Stimulated activated CD8-positive, alpha-beta memory T cell treated with anti-CD3 and anti-CD28 coated beads, Interleukin-4, amount 100 ng/mL, for 4 hours (primary cell): ENCODE data around the gene GCG.
A peak's percentile ranks its signal among the peaks of the same experiment; 100 is the strongest.

Experiments used
- DNase-seq, 2 donors: peaks; one replicate each; pipeline ENCODE4 v3.0.0-alpha.2; 2020; ENCODE audit warnings: low read depth in 2 of 2, low spot score in 1 of 2

GCG gene

DNA sequence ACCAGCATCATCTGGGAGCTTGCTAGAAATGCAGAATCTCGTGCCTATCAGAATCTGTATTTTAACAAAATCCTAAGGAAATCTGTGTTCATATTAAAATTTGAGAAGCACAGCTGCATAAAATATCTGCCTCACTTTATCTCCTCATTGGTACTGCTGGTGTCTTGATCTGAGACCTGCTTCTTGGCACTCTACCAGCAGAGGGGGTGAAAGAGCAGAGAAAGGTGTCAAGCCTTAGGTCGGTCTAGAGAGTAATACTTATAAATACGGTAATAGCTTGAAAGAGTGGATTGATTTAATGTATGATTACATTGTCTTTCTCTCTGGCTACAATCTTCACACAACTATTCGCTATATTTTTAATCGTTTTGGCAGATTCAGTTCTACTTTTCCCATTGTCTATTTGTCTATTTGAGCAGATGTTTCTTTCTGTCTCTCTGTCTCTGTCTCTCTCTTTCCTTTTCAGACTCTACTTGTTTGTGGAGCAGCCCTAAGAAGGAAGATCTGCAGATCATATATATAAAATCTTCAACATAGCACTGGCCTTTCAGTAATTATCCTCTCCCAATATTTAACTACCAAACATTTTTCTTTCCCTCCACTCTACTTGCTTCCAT lies 1.7 kb upstream of the GCG start:
- peak in 1 of 2 donors; percentile 13 for DNase-seq

- DNase-seq = no peak
Observed at GRCh38 chr2:162149940-162150339, 2.1 kb downstream of the GCG start.

DNA sequence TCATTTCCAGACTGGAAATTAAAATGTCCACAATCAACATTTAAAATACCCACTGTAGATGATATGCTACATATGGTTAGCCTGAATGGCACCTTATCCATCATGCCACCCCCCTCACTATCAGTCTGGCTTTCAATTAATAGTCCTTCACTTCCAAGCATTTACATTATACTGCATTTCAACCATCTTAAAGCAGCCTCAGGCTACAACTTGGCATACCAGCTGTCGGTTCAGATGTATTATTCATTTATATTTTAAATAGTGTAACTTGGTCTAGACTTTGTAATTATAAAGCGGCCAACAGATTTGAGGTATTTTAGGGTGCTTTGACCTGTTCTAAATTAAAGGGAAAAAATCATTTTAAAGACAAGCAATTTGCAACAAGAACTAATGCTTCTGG lies 2.6 kb downstream of the GCG start:
- no peak for DNase-seq

DNA sequence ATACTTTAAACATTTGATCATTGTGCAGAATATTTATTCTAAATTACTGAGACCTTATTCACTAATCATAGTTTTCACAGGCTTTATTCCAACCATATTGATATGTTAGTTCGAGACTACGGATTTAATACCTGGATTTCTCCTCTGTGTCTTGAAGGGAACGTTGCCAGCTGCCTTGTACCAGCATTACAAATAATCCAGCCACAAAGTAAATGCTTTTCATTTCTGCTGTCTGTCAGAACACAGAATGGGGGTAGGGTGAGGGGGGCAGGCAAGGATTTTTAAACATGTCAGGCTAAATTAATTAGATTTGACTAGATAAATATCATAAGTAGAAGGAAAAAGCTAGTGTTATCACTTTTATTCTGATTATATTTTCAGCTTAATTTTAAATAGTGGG lies 3.1 kb downstream of the GCG start:
- DNase-seq = no peak

- no peak for DNase-seq
Observed at GRCh38 chr2:162143969-162144368, 8.1 kb downstream of the GCG start.

- DNase-seq = no peak
Observed at GRCh38 chr2:162138310-162138709, 13.7 kb downstream of the GCG start.

DNA sequence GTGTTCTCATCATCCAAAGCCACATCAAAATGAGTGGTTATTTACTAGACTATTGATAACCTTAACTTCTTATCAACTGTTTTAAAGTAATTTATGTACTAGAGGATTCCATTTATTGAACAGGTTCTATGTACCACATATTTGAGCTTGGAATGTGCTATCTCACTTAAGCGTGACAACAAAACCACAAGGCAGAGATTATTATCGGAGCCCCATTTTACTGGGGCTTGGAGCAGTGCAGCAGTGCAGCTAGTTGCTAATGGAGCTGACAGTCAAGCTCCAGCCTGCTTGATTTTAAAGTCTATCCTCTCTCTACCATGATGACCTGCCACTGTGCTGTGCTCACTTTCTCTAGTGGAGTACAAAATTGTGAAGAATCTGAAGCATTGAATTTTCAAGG lies 24.6 kb downstream of the GCG start:
- no peak for DNase-seq

DNA sequence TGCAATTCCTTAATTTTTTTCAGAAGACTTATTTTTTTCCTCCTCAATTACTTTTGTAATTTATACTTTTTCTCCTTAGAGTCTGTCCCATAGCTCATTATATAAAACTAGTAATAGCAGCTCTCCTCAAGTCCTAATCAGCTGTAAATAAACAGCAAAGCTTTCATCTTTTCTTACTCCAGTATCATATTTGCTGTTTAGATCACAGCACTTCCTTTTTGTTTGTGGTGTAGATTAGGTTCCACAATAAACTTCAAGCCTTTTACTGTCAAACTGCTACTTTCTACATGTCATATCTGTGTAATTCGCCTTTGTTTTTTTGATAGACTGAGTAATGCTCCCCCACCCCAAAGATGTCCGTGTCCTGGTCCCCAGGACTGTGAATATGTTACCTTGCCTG lies 25.5 kb downstream of the GCG start:
- DNase-seq = no peak

DNA sequence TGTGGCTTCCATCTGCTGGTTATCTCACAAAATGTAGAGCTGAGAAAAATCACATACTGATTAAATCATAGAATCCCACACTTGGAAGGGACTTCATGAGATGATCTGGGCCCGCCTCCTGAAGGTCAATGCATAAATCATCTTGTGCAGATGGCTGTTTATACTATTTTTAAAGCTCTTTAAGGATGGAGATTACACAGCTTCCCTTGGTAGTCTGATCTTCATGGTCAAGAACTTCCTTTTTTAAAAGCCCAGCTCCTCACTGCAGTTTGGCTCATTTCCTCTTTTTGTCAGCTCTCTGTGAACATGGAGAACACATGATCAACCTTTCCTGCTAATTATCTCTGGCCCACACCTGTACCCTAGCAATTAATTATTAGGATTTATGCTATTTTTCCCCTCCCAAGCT lies 25.9 kb downstream of the GCG start:
- DNase-seq = no peak

DNA sequence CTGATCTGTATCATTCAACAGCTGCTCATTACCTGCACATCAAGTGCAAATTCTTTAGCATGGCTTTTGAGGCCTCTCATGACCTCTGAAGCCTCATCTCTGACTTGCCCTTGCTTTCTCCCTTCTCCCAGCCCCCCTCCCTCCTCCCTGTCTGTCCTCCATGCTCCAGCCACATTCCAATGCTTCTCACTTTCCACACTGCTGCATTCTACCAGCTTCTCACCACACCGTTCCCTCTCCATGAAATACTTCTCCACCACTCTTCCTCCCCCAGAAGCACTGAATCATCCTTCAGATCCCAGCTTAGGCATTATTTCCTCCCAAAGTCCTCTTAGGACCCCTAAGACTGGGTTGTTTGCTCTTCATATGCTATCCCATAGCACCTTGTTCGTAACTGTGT lies 26.9 kb downstream of the GCG start:
- no peak for DNase-seq

- DNase-seq = no peak
Observed at GRCh38 chr2:162123806-162124758, 28.0 kb downstream of the GCG start.

DNA sequence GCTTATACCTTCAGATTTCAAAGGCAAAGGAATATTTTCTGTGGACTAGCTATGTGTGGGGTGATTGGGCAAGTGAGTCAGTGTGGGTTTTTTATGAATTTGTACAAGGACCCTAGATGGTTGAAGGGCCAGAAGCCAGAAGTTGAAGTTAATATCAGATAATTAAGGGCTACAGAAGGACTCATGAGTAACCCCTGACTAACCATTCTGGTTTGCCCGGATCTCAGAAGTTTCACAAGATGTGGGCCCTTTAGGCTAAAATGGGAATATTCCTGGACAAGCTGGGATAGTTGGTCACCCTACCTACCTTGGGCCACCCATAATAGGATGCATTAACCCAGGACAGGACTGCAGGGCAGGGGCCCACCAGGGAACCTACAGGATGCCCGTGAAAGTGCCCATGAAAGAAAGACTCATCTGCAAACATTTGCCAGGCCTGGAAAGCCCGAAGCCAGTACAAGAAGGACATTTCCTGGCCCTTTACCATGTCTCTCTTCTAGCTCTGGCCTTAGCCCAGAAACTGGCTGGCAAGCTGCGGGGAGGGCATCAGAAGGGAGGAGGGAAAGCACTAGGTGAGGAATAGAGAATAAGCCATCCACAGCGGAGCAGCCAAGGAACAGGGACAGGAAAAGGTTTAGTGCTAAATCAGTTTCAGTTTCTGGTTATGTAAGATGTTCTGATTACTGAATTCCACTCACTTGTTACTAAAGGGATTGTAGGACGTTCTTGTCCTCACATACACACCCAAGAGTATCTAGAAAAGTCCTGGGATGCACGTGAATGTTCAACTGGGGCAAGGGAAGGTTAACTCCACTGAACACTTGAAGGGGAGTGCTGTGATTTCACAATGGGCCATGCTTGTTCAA lies 33.6 kb downstream of the GCG start:
- no peak for DNase-seq

DNA sequence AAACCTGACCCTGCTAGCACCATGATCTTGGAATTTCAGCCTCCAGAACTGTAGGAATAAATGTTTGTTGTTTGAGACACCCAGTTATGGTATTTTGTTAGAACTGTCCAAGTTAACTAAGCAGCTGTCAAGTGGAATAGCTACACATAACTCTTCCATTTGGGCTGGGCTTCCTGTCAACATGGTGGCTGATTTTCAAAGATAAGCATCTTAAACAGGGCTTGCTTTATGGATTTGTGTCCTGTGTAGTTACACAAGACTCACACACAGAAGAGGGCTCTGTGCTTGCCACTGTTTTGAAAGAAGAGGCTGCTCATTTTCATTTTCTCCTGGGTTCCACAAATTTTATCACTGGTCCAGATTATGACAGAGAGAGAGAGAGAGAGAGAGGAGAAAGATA lies 35.7 kb downstream of the GCG start:
- DNase-seq = no peak

GRCh38 chr2:162115076-162115475 lies 37.0 kb downstream of the GCG start:
- DNase-seq = no peak

DNA sequence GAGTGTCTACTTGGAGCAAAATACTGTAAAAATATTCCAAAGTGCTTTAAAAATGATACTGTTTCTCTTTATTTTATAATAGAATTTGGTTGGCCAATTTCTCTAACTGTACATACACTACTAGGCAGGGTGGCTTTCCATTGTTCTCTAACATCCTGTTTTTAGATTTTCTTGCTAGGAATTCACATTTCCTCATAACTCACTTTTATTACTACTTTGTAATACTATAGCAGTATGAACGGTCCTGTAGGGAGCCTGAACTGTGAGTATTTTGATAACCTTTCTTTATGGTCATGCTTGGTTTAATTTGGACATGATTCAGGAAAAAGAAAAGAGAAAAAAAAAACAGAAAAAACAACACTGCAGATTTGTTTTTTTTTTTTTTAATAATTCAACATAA lies 37.8 kb downstream of the GCG start:
- DNase-seq = no peak

- DNase-seq = no peak
Observed at GRCh38 chr2:162113776-162114168, 38.3 kb downstream of the GCG start.

GRCh38 chr2:162113088-162113775 lies 38.8 kb downstream of the GCG start:
- DNase-seq = no peak

- DNase-seq = no peak
Observed at GRCh38 chr2:162111958-162112850, 39.8 kb downstream of the GCG start.

GRCh38 chr2:162107361-162107901 lies 44.6 kb downstream of the GCG start:
- no peak for DNase-seq

DNA sequence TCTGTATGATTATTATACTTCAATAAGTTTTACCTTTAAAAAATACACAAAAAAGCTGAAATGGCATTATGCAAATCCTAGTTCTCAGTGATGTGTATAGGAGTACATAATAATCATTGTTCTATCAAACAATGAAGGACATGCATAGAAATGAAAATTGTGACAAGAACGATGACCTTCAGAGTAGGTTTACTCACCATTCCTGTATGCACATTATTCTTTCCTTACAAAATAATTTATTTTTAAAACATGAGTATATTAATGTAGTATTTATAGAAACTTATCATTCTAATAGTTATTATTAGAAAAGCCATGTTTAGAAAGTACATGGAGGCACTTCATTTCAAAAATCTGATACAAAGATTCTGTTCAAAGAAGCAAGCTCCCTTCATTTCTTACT lies 45.3 kb downstream of the GCG start:
- DNase-seq = no peak
